GM12892 (cell line): ENCODE results near the gene IL4I1.

Experiments
- DNase-seq: peaks from one replicate; pipeline ENCODE4 v3.0.0; 2011; ENCODE audit not compliant: insufficient read length
- FAIRE-seq: peaks from 2 replicates; lab custom pipeline; 2011; peaks lifted over from hg19 to GRCh38; lab: Jason Lieb, UNC
- POLR2A ChIP-seq: IDR thresholded peaks from 2 replicates; pipeline ENCODE4 v1.6.1; 2011; ENCODE audit warnings: low read depth, low read length, control low read depth
- POLR2AphosphoS5 ChIP-seq: IDR thresholded peaks from 2 replicates; pipeline ENCODE4 v1.6.1; 2011; ENCODE audit warnings: low read depth, low read length, control low read depth
- TAF1 ChIP-seq: IDR thresholded peaks from 2 replicates; pipeline ENCODE4 v1.6.1; 2011; ENCODE audit warnings: low read depth, mild to moderate bottlenecking, control low read depth, low read length, borderline replicate concordance

Gene IL4I1

GRCh38 chr19:49857061-49857837, 39.4 kb downstream of the IL4I1 start:
- DNase-seq (no peak), FAIRE-seq (no peak)
- TF ChIP-seq POLR2AphosphoS5 (peak; percentile 52), POLR2A (peak; percentile 41), TAF1 (no peak)

GRCh38 chr19:49856574-49857021, 40.1 kb downstream of the IL4I1 start:
- FAIRE-seq, result no peak
- DNase-seq, result no peak
- TF ChIP-seq POLR2AphosphoS5, result no peak; the same call in 1 of the 2 replicates
- TF ChIP-seq POLR2A, result no peak
- TF ChIP-seq TAF1, result no peak

GRCh38 chr19:49855676-49856573, 40.8 kb downstream of the IL4I1 start:
- DNase-seq (no peak), FAIRE-seq (no peak)
- TF ChIP-seq TAF1 (no peak), POLR2A (no peak; the same call in 1 of the 2 replicates), POLR2AphosphoS5 (no peak)

GRCh38 chr19:49855277-49855675, 41.4 kb downstream of the IL4I1 start:
- no peak for DNase-seq
- no peak for FAIRE-seq
- TF ChIP-seq POLR2AphosphoS5 (no peak), TAF1 (no peak), POLR2A (no peak)

- no peak for FAIRE-seq
- DNase-seq, result no peak
- TF ChIP-seq POLR2AphosphoS5, result 0 out of 2 replicates have a peak, but pooled peaks have one; percentile 20
- no peak for TF ChIP-seq TAF1
- no peak for TF ChIP-seq POLR2A
These were observed 42.1 kb downstream of the IL4I1 start for GRCh38 chr19:49854378-49855263.

GRCh38 chr19:49853852-49854377, 42.8 kb downstream of the IL4I1 start:
- TF ChIP-seq POLR2A (no peak), POLR2AphosphoS5 (no peak), TAF1 (no peak)
- FAIRE-seq (no peak), DNase-seq (no peak)

GRCh38 chr19:49852631-49853126, 44.0 kb downstream of the IL4I1 start:
- no peak for DNase-seq
- no peak for FAIRE-seq
- TF ChIP-seq POLR2A (no peak), TAF1 (no peak), POLR2AphosphoS5 (no peak)

- DNase-seq, result no peak
These were observed 45.0 kb downstream of the IL4I1 start for GRCh38 chr19:49851456-49852259.

GRCh38 chr19:49850487-49851342, 46.0 kb downstream of the IL4I1 start, which contains the start of gene PTOV1:
TSS of gene PTOV1 (plus strand) at chr19:49851159.
- DNase-seq (peak; percentile 95), FAIRE-seq (peak; percentile 83)
- TF ChIP-seq TAF1 (no peak; the same call in 1 of the 2 replicates), POLR2A (peak; percentile 73; the same call in 1 of the 2 replicates), POLR2AphosphoS5 (peak; percentile 44; the same call in 1 of the 2 replicates)

More at GRCh38 chr19:49851456-49852259, 45.0 kb downstream of the IL4I1 start:
- FAIRE-seq, result no peak
- TF ChIP-seq POLR2AphosphoS5, result no peak
- TF ChIP-seq TAF1, result no peak
- TF ChIP-seq POLR2A, result no peak
